ENCODE data around the gene RPS6KA4.

RPS6KA4 gene

DNA sequence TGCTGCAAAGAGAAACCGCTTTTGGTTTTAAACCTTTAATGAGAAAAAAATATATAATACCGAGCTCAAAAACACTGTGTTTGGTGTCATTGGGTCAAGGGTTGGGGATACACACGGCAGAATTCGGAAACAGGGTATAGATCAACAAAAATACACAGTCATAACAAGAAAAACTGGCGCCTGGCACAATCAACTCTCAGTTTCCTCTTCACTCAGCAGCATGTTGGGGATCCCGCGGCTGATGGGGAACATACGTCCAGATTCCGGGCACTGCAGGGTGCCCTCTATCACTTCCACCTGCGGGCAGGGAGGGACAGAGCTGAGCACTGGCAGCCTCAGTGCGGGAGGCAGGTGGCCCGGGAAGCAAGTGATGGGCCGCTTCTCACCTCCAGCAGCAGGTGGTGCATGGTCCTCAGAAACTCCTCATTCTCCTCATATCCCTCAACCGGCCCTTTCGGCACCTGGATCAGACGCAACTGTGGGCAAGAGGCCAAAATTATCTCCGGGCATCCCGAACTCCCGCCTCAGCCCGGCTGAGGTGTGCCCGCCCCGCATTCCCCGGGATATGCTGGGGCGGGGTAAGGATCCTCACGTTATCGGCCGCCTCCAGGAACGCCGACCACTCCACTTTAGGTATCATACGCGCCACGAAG is 42.2 kb upstream of the RPS6KA4 start:
- TF ChIP-seq CTCF (IDR thresholded peaks at IDR 0.05; ENCODE audit: borderline replicate concordance, extremely low read depth, low read length, poor library complexity, severe bottlenecking), result peak; percentile 30
- no peak for TF ChIP-seq EZH2 (IDR thresholded peaks at IDR 0.05; ENCODE audit: borderline replicate concordance, low read depth, low read length, severe bottlenecking)
- ATAC-seq (ENCODE audit: insufficient read depth, low read depth), result no peak; the same call in 2 of the 3 replicates
- Histone ChIP-seq H3K9ac (ENCODE audit: low read depth, low read length) (peak overlapping the region; percentile 87), H3K4me2 (ENCODE audit: insufficient read depth, low read length) (peak overlapping the region; percentile 66), H3K4me1 (ENCODE audit: insufficient read depth, low read length) (peaks cover 34% of the 10 kb centered on the region), H3K27ac (ENCODE audit: low read length) (peak overlapping the region; percentile 91), H3K4me3 (ENCODE audit: low read depth in 1 of 2, low read length in 2 of 2) (peak overlapping the region; percentile 52 to 71), H3K27me3 (ENCODE audit: insufficient read depth, low read length, poor library complexity) (no peaks in the 10 kb centered on the region), H3K79me2 (ENCODE audit: insufficient read depth, low read length) (peaks cover 44% of the 10 kb centered on the region), H2AFZ (ENCODE audit: low read depth, low read length) (peak overlapping the region; percentile 67), H3K9me3 (ENCODE audit: insufficient read depth, low read length, severe bottlenecking) (no peaks in the 10 kb centered on the region), H3K36me3 (ENCODE audit: insufficient read depth, low read length) (peaks cover 44% of the 10 kb centered on the region), H4K20me1 (ENCODE audit: insufficient read depth, low read length) (peaks cover 14% of the 10 kb centered on the region)
- DNase-seq, result peak; percentile 38

DNA sequence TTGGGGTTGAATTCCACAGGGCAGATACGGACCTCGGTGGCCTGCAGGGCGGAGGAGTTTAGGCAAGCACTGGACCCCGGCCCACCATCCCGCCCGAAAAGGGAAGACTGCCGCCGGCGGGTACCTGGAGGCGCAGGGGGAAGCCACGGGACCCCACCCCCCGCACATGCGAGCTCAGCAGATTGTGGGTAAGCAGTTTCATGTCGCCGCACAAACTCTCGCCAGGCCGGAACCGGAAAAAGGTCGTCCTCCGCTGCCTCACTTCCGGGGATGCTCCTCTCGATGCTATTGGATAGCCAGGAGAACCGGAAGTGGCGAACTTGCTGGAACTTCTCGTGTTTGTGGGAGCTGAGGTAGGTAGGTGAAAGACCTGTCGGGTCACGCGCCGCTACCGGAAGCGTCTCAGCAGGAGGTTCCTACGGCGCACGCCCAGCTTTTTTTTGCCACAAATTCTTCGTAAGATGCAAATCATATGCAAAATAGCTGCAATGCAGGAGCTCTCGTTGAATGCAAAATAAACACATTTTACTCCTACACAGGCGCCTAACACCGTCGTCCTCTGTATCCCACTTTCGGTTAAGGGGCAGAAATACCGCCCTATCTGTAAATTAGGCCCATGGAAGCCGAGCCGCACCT is 41.5 kb upstream of the RPS6KA4 start, which contains the start of gene TRMT112:
Gene TRMT112 (minus strand): TSS at position 235 of the 636 bp plus-strand sequence. CDS start 33 bp downstream, at position 202.
- H3K36me3 ChIP-seq (ENCODE audit: insufficient read depth, low read length), result peaks cover 47% of the 10 kb centered on the region
- peaks cover 34% of the 10 kb centered on the region for H3K4me1 ChIP-seq (ENCODE audit: insufficient read depth, low read length)
- H4K20me1 ChIP-seq (ENCODE audit: insufficient read depth, low read length), result peaks cover 13% of the 10 kb centered on the region
- TF ChIP-seq EZH2 (IDR thresholded peaks at IDR 0.05; ENCODE audit: borderline replicate concordance, low read depth, low read length, severe bottlenecking) (no peak), CTCF (IDR thresholded peaks at IDR 0.05; ENCODE audit: borderline replicate concordance, extremely low read depth, low read length, poor library complexity, severe bottlenecking) (no peak)
- ATAC-seq (ENCODE audit: insufficient read depth, low read depth) (peak; percentile 82), DNase-seq (peak; percentile 98)
- H3K9ac ChIP-seq (ENCODE audit: low read depth, low read length), result peak within 1 kb of the TSS; percentile 87
- H3K9me3 ChIP-seq (ENCODE audit: insufficient read depth, low read length, severe bottlenecking), result no peaks in the 10 kb centered on the region
- H3K4me2 ChIP-seq (ENCODE audit: insufficient read depth, low read length), result peak within 1 kb of the TSS; percentile 66
- H3K79me2 ChIP-seq (ENCODE audit: insufficient read depth, low read length), result peaks cover 44% of the 10 kb centered on the region
- no peaks in the 10 kb centered on the region for H3K27me3 ChIP-seq (ENCODE audit: insufficient read depth, low read length, poor library complexity)
- peak within 1 kb of the TSS; percentile 52 to 71 for H3K4me3 ChIP-seq (ENCODE audit: low read depth in 1 of 2, low read length in 2 of 2)
- H2AFZ ChIP-seq (ENCODE audit: low read depth, low read length), result peak within 1 kb of the TSS; percentile 91
- H3K27ac ChIP-seq (ENCODE audit: low read length), result peak within 1 kb of the TSS; percentile 91

DNA sequence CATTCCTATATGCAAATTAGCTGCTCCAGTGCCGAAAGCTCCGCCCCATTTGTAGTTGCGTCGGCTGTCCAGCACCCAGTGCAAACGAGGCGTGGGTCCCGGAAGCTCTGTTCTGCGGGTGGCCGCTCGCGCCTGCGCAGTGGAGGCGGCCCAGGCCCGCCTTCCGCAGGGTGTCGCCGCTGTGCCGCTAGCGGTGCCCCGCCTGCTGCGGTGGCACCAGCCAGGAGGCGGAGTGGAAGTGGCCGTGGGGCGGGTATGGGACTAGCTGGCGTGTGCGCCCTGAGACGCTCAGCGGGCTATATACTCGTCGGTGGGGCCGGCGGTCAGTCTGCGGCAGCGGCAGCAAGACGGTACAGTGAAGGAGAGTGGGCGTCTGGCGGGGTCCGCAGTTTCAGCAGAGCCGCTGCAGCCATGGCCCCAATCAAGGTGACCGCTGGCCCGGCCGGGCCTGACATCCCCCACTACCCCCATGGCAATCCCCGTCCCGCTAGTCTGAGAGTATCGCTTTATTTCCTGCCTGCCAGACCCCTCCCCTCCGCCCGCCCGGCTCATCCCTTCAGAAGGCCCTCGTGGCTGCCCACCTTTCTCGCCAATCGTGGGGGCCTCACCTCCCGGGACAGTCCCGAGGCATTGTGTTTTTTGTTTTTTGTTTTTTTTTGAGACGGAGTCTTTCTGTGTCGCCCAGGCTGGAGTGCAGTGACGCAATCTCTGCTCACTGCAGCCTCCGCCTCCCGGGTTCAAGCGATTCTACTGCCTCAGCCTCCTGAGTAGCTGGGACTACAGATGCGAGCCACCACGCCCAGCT is 40.8 kb upstream of the RPS6KA4 start, which contains the start of gene PRDX5:
Gene PRDX5 (plus strand): TSS at position 161 of the 805 bp plus-strand sequence. CDS start 95 bp downstream, at position 256.
- no peaks in the 10 kb centered on the region for H3K27me3 ChIP-seq (ENCODE audit: insufficient read depth, low read length, poor library complexity)
- peaks cover 15% of the 10 kb centered on the region for H4K20me1 ChIP-seq (ENCODE audit: insufficient read depth, low read length)
- H2AFZ ChIP-seq (ENCODE audit: low read depth, low read length), result peak within 1 kb of the TSS; percentile 91
- ATAC-seq (ENCODE audit: insufficient read depth, low read depth) (peak; percentile 81), DNase-seq (peak; percentile 97)
- peak within 1 kb of the TSS; percentile 87 for H3K9ac ChIP-seq (ENCODE audit: low read depth, low read length)
- H3K36me3 ChIP-seq (ENCODE audit: insufficient read depth, low read length), result peaks cover 45% of the 10 kb centered on the region
- H3K79me2 ChIP-seq (ENCODE audit: insufficient read depth, low read length), result peaks cover 44% of the 10 kb centered on the region
- H3K9me3 ChIP-seq (ENCODE audit: insufficient read depth, low read length, severe bottlenecking), result no peaks in the 10 kb centered on the region
- peaks cover 41% of the 10 kb centered on the region for H3K4me1 ChIP-seq (ENCODE audit: insufficient read depth, low read length)
- no peak for TF ChIP-seq EZH2 (IDR thresholded peaks at IDR 0.05; ENCODE audit: borderline replicate concordance, low read depth, low read length, severe bottlenecking)
- peak; percentile 60 for TF ChIP-seq CTCF (IDR thresholded peaks at IDR 0.05; ENCODE audit: borderline replicate concordance, extremely low read depth, low read length, poor library complexity, severe bottlenecking)
- peak within 1 kb of the TSS; percentile 66 for H3K4me2 ChIP-seq (ENCODE audit: insufficient read depth, low read length)
- H3K27ac ChIP-seq (ENCODE audit: low read length), result peak within 1 kb of the TSS; percentile 91
- peak within 1 kb of the TSS; percentile 52 to 71 for H3K4me3 ChIP-seq (ENCODE audit: low read depth in 1 of 2, low read length in 2 of 2)
